Gastrocnemius medialis (tissue), 4 donors: ENCODE results near the gene DUSP22.

Experiments used
- POLR2A ChIP-seq, 2 donors: fragments of 450-650 bp; IDR thresholded peaks; one replicate each; pipeline ENCODE4 v1.6.1; 2017; ENCODE audit warnings: antibody characterized with exemption in 2 of 2, mild to moderate bottlenecking in 2 of 2, moderate library complexity in 2 of 2
- TF ChIP-seq, protein P1 (sequence below), 5 experiments: fragments of 450-650 bp in 3 of 5; fragments of 200-600 bp in 2 of 5; sonication (generic) in 2 of 5; IDR thresholded peaks in 4 of 5; conservative IDR thresholded peaks in 1 of 5; 1 replicate in 4 of 5; 2 replicates in 1 of 5; pipeline ENCODE4 v1.5.1; 2016 to 2019; ENCODE audit warnings: antibody characterized with exemption in 5 of 5, mild to moderate bottlenecking in 3 of 5, moderate library complexity in 3 of 5

DNA sequence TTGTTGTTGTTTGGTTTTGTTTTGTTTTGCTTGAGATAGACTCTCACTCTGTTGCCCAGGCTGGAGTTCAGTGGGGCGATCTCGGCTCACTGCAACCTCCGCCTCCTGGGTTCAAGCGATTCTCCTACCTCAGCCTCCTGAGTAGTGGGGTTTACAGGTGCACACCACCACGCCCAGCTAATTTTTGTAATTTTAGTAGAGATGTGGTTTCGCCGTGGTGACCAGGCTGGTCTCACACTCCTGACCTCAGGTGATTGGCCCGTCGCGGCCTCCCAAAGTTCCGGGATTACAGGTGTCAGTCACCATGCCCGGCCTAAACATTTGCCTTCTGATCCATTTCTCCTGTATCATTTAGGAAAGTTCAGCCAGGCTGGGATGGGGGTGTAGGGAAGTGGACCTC lies 17.7 kb downstream of the DUSP22 start:
- no peak for TF ChIP-seq POLR2A (IDR thresholded peaks at IDR 0.05)
- TF ChIP-seq, protein P1, sequence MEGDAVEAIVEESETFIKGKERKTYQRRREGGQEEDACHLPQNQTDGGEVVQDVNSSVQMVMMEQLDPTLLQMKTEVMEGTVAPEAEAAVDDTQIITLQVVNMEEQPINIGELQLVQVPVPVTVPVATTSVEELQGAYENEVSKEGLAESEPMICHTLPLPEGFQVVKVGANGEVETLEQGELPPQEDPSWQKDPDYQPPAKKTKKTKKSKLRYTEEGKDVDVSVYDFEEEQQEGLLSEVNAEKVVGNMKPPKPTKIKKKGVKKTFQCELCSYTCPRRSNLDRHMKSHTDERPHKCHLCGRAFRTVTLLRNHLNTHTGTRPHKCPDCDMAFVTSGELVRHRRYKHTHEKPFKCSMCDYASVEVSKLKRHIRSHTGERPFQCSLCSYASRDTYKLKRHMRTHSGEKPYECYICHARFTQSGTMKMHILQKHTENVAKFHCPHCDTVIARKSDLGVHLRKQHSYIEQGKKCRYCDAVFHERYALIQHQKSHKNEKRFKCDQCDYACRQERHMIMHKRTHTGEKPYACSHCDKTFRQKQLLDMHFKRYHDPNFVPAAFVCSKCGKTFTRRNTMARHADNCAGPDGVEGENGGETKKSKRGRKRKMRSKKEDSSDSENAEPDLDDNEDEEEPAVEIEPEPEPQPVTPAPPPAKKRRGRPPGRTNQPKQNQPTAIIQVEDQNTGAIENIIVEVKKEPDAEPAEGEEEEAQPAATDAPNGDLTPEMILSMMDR (IDR thresholded peaks at IDR 0.05 in 4 of 5, conservative IDR thresholded peaks at IDR 0.05 in 1 of 5), result no peak
